GM21367 (cell line): ENCODE data around the gene CMC1.
A peak's percentile ranks its signal among the peaks of the same experiment; 100 is the strongest.

Experiments
- ATAC-seq: cut with Tn5 transposase; IDR thresholded peaks from one replicate; pipeline ENCODE4 v1.9.1; 2021; ENCODE audit not compliant: unreplicated experiment

Gene CMC1

GRCh38 chr3:28295898-28296490 lies 54.6 kb downstream of the CMC1 start:
- no peak for ATAC-seq

GRCh38 chr3:28299705-28300104 lies 58.3 kb downstream of the CMC1 start:
- no peak for ATAC-seq

- no peak for ATAC-seq
These were observed 59.0 kb downstream of the CMC1 start for GRCh38 chr3:28300345-28300962.

- no peak for ATAC-seq
These were observed 60.3 kb downstream of the CMC1 start for GRCh38 chr3:28301688-28302087.

GRCh38 chr3:28308196-28308595 lies 66.8 kb downstream of the CMC1 start:
- ATAC-seq = no peak

GRCh38 chr3:28315711-28316110 lies 74.3 kb downstream of the CMC1 start:
- no peak for ATAC-seq

GRCh38 chr3:28316226-28316625 lies 74.8 kb downstream of the CMC1 start:
- no peak for ATAC-seq

- peak; percentile 92 for ATAC-seq
These were observed 76.1 kb downstream of the CMC1 start for GRCh38 chr3:28317438-28318022.

GRCh38 chr3:28320981-28321380 lies 79.6 kb downstream of the CMC1 start:
- ATAC-seq = no peak

GRCh38 chr3:28322464-28322863 lies 81.0 kb downstream of the CMC1 start:
- no peak for ATAC-seq

GRCh38 chr3:28326458-28326926 lies 85.1 kb downstream of the CMC1 start:
- ATAC-seq = peak; percentile 74

- no peak for ATAC-seq
These were observed 87.1 kb downstream of the CMC1 start for GRCh38 chr3:28328188-28329151.

GRCh38 chr3:28334552-28334951 lies 93.1 kb downstream of the CMC1 start:
- no peak for ATAC-seq

- no peak for ATAC-seq
These were observed 93.8 kb downstream of the CMC1 start for GRCh38 chr3:28335246-28335645.

- no peak for ATAC-seq
These were observed 95.8 kb downstream of the CMC1 start for GRCh38 chr3:28337230-28337629.

- ATAC-seq = no peak
These were observed 101.7 kb downstream of the CMC1 start for GRCh38 chr3:28343144-28343543.

GRCh38 chr3:28345690-28346089 lies 104.3 kb downstream of the CMC1 start:
- ATAC-seq = no peak

GRCh38 chr3:28347374-28348264 lies 106.2 kb downstream of the CMC1 start:
- ATAC-seq = no peak

GRCh38 chr3:28348265-28348628 lies 106.8 kb downstream of the CMC1 start:
- ATAC-seq = no peak
